Renal cortical epithelial cell (primary cell): ENCODE measurements around the gene ZNF141. TPM values are rescaled to one million over a fixed set of nuclear protein-coding genes. Genes with fewer than 3 reads are reported as not detected.
"Not testable (repeated sequence)": the region's sequence is repeated elsewhere in the genome, so short reads cannot be mapped to it uniquely, and the experiment has no call there.

ENCODE experiments used
- DNase-seq: peaks from one replicate; pipeline ENCODE4 v3.0.0-alpha.2; 2011; ENCODE audit warnings: low read depth
- total RNA-seq: library from RNA; depleted of rRNA; stranded (reverse); fragments of >200 nt; gene quantifications from 2 replicates; pipeline ENCODE4 v1.2.3, GENCODE V29; 2014

The ZNF141 gene
- 6.9 and 13.8 TPM in 2 replicates for total RNA-seq

DNA sequence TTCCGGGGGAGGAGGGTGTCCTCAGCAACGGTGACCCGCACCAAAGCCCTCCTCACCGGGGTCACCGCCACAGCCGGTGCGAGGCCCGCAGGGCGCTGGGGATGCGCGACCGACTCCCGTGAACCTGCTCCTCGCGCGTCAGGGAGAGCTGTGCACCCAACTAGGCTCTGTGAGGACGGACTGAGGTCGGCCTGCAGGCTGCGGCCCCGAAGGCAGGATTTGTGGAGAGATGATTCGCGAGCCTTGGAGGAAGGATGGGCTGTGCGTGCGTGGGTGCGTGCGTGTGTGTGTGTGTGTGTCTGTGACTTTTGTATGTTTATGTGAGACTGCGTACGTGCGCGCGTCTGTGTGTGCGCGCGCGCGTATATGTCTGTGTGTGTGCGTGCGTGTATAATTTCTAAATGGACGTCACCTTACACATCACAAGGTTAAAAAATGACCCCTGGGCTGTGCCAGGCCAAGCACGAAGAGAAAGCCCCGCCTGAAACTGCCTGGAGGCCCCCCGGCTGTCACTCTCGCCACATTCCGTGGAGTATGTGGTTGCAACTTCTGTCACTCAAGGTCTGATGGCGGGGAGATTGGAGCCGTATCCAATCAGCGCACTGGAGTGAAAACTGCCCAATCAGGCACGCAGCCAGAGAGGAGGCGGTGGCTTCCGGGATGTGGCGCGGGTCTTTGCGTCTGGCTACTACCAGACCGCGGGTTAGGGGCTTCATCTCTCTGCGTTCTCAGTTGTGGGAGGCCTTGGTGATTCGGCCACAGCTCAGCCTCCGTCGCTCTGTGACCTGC is at the start of gene ZNF141:
Gene ZNF141, plus strand, starts transcription at position 672 of the 789 bp plus-strand sequence. CDS start 170 bp downstream, outside the sequence.
- DNase-seq: peak; percentile 93

DNA sequence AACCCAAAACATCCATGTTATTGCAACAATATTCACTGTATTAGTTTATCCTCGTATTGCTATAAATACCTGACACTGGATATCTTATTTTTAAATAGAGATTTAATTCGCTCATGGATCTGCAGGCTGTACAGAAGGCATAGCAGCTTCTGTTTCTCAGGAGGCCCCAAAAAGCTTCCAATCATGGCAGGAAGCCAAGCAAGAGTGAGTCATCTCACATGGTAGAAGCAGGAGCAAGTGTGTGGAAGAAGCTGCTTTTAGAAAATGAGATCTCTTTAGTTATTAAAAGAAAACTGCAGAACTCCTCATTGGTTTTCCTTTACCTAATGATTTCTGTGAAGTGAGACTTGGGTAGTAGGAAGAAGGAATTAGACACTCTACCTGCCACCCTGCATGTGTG is 48.7 kb upstream of the ZNF141 start:
- no peak for DNase-seq

DNA sequence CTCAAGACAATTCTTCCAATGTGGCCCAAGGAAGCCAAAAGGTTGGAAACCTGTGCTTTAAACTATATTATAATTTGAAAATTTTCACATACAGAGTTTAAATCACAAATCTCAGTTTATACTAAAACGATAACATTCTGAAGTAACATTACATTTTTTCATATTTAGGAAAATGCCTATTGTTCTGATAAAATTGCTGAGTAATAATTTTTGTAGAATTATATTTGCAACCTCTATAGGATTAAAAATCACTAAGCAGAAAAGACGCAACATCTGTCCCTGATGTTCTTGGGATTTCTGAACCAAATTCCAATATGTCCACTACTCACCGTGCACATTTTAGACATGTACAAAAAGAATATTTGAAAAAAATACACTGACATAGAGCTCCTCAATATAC is 42.9 kb upstream of the ZNF141 start:
- DNase-seq: no peak

DNA sequence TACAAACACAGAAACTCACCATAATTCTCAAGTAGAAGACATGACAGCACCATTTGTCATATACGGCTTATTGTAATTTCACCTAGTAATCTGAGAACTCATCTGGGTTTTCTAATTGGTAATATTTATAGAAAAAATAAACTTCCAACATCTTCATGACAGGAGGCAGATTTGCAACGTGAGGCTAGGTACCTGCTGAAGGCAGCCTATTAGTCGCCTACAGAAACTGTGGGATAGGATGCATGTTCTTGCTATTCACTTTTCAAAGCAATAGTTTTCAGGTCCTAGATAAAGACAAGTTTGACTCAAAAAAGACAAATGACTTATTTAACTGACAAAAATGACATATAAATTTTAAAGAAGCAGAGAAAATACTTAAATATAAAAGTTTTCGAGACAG is 35.2 kb upstream of the ZNF141 start:
- no peak for DNase-seq

DNA sequence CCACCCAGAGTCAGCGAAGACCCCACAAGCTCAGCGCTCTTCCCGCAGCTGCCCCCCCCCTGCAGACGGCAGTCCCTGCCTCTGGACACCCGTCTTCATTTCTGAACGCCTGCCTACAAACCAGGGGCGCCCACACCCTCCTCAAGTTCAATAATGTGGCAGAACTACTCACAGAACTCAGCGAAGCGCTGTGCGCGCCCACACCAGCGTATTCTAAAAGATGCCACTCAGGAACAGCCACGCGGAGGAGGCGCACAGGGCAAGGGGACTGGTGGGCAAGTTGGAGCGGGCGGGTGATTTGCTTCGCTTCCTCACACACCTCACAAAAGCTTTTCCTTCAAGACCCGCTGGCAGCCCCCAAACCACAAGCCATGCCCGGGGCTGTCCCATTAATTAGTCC is 33.1 kb upstream of the ZNF141 start:
- not testable (repeated sequence) for DNase-seq

DNA sequence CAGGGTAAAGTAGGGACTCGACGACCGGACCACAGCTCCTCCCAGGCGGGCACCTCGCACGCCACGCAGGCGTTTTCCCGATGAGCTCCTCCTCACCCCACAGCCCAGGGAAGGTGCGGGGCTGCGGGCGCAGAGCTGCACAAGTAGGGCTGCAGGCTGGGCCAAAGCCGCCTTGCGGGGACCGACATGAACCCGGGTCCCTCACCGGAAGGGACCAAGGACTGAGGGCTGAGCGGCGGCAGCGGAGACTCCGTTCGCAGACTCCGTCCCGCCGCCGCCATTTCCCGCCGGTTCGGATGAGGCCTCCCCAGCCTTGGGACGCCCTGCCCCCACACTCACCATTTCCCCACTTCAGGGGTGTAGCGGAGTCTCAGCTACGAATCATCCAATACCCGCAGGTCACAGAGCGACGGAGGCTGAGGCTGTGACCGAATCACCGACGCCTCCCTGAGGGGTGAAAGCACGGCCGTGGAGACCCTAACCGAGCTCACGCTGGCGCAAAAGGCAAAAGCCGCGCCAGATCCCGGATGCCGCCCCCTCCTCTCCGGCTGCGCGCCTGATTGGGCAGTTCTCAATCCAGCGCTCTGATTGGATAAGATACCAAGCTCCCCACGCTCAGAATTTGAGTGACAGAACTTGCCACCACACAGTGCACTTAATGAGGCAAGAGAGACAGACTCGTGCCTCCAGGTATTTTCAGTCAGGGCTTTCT is 32.5 kb upstream of the ZNF141 start, which contains the start of gene ZNF732:
Gene ZNF732, minus strand, starts transcription at position 506 of the 712 bp plus-strand sequence. Its CDS starts 164 bp downstream, at position 342.
- peak; percentile 69 for DNase-seq

DNA sequence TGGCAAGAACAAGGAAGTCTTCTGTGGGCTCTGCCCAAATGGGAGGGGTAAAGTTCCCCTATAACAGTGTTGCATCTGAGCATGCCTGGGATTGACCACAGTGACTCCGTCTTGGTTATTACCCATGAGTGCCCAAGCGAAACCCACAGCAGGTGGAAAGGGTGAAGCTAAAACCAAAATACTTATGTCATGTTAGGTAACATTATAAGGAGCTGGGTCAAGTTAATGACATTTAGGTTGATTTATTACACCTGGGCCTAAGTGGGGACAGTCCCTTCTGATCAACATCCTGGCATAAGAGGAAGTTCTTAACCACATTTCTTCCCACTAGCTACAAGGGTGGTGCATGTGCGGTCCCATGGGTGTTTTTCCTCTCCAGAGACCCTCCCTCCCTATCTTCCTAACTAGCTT is 31.1 kb upstream of the ZNF141 start:
- DNase-seq: peak; percentile 29

DNA sequence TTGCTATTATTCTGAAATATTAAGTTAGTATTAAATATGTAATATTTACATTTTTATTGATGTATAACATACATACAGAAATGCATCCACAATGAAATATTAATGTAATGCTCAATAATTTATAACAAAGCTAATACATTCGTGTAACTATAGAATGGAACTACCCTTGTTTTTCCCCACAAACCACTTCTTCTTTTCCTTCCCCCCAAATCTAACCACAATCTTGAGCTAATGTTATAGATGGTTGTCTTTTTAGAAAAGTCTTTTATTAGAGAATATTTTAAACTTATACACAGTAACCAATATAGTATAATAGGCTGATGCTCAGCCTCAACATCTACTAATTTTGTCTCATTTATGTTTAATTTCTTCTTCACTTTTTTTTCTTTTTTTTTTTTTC is 27.8 kb upstream of the ZNF141 start:
- no peak for DNase-seq

DNA sequence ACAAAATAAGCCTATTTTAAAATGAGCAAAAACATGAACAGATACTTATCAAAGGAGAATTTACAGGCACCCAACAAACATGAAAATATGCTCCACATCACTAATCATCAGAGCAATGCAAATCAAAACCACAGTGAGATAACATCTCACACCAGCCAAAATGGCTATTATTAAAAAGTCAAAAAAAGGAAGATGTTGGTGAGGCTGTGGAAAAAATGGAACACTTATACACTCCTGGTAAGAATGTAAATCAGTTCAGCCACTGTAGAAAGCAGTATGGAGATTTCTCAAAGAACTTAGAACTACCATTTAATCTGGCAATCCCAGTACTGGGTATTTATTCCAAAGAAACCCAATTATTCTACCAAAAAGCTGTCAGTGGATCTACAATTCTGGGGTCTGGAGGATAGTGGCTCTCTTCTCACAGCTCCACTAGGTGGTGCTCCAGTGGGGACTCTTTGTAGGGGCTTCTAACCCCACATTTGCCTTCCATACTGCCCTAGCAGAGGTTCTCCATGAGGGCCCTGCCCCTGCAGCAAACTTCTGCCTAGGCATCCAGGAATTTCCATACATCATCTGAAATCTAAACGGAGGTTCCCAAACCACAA is 23.2 kb upstream of the ZNF141 start:
- no peak for DNase-seq

DNA sequence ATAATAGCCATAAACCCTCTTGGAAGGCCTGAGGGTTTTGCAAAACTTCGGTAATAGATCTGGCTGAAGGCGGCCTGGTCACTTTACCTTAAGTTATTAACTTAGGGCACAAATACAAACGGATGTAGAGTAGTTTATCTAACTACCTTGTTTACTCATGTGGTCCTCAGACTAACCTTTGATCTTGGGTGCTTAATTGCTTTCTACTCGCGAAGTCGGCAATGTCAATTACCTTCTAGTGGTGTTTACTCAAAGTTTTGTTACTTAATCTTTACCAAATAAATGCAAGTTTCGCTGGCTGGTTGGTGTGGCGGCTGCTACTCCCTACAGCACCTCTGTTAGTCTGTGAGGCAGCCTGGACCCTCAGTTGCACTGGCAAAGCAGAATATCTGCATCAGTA is 8.9 kb upstream of the ZNF141 start:
- no peak for DNase-seq

DNA sequence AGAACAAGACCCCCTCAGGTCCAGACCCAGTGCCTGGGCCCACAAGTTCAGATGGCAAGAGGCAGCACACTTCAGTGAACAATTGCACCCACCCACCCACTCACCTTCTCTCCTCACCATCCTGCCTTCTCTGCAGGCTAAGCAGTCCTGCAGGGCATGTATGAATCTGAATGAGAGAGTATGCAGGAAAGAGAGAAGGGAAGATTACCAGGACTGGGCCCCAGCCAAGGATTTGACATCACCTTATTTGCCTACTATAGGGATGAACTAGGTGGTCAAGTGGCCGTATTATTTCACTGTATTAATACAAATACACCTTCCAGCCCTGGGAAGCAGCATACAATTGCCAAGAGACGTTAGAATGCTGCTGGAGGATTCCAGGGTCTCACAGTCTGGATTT is 2.1 kb upstream of the ZNF141 start:
- DNase-seq: no peak

DNA sequence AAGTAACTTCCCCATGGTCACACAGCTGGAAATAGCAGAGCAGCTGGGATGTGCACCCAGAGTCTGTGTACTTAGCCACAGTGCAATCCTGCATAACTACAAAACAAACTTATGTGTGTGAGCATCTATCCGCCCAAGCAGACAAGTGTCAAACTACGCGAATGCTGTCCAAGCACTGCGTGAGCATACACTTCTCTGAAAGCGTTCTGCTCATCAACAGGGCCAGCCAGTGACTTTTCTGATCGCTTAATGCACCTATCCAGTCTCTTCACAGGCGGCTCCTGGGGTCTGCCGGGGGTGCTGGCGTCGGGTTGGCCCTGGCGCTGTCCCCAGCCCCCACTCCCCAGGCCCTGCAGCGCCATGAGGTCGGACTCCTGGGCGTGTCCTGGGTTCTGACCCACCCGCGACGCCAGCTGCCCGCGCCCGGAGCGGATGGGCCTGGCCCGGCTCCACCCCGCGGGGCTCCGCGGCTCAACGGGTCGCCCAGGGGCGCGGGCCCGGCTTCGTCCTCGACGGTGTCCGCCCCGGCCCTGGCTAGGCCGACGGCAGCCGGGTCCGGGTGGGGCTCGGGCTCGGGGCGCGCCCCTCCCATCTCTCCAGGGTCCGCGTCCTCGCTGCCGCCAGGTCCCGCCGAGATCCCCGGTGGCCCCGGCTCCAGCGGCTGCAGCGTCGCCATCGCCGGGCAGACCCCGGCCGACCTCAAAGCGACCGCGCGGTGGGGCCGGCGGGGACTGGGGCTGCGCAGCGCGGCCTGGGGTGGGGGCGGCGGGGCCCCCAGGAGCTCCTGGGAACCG is 1.3 kb upstream of the ZNF141 start:
- no peak for DNase-seq

DNA sequence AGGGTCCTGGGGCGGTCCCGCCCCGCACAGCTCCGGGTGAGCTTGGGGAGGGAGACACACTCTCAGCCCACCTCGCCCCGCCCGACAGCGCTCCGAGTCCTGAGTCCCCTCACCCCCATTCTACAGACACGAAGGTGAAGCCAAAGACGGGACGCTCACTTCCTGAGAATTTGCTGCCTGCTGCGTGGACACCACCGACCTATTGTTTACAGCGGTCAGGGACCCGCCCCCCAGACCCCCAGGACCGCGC is 796 bp upstream of the ZNF141 start:
- DNase-seq: no peak

DNA sequence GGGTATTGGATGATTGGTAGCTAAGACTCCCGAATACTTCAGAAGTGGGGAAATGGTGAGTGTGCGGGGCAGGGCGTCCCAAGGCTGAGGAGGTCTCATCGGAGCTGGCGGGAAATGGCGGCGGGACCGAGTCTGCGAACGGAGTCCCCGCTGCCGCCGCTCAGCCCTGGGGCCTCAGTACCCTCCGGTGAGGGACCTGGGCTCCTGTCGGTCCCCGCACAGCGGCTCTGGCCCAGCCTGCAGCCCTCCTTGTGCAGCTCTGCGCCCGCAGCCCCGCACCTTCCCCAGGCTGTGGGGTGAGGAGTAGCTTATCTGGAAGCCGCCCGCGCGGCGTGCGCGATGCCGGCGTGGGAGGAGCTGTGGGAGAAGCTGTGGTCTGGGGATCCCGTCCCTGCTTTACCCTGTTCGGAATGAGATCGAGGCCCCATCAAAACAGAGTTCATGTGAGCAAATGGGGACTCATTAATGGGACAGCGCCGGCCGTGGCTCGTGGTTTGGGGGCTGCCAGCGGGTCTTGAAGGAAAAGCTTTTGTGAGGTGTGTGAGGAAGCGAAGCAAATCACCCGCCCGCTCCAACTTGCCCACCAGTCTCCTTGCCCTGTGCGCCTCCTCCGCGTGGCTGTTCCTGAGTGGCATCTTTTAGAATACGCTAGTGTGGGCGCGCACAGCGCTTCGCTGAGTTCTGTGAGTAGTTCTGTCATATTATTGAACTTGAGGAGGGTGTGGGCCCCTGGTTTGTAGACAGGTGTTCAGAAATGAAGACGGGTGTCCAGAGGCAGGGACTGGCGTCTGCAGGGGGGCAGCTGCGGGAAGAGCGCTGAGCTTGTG is 531 bp downstream of the ZNF141 start:
- no peak for DNase-seq

DNA sequence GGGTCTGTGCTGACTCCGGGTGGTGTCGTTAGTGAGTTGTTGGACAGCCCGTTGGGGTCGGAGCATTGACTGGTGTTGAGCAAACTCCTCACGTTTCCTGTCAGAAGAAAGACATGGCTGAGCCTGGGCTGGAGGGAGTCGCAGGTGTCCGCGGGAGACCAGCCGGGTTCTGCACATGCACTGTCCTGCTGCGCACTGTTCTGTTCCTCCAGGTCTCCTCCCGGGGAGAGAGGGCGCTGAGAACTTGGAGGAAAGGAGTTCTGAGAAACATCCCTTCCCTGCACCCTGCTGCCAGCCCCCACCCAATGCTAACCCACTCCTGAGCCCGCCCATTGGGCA is 1.1 kb downstream of the ZNF141 start:
- DNase-seq: no peak

DNA sequence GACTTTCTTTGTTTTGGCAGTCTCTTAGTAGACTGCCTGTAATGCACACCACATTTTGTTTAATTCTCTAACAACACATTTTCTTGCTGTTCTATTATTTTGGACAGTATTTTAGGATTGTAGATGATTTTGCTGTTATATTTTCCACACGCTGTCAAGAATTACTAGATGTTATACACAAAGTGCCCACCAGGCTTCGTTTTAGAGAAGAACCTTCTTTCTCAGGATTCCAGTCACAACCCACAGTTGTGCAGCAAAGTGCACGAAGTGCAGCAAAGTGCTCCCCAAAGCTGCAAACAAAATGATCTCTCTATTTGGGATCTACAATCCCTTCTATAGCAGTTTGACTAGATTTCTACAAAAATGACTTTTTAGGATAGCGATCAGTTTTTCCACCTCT is 2.4 kb downstream of the ZNF141 start:
- DNase-seq: no peak

DNA sequence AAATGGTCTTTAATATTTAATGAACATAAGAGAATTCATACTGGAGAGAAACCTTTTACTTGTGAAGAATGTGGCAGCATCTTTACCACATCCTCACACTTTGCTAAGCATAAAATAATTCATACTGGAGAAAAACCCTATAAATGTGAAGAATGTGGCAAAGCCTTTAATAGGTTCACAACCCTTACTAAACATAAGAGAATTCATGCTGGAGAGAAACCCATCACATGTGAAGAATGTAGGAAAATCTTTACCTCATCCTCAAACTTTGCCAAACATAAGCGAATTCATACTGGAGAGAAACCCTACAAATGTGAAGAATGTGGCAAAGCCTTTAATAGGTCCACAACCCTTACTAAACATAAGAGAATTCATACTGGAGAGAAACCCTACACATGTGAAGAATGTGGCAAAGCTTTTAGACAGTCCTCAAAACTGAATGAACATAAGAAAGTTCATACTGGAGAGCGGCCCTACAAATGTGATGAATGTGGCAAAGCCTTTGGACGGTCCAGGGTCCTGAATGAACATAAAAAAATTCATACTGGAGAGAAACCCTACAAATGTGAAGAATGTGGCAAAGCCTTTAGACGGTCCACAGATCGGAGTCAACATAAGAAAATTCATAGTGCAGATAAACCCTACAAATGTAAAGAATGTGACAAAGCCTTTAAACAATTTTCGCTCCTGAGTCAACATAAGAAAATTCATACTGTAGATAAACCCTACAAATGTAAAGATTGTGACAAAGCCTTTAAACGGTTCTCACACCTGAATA is 35.6 kb downstream of the ZNF141 start:
- no peak for DNase-seq

DNA sequence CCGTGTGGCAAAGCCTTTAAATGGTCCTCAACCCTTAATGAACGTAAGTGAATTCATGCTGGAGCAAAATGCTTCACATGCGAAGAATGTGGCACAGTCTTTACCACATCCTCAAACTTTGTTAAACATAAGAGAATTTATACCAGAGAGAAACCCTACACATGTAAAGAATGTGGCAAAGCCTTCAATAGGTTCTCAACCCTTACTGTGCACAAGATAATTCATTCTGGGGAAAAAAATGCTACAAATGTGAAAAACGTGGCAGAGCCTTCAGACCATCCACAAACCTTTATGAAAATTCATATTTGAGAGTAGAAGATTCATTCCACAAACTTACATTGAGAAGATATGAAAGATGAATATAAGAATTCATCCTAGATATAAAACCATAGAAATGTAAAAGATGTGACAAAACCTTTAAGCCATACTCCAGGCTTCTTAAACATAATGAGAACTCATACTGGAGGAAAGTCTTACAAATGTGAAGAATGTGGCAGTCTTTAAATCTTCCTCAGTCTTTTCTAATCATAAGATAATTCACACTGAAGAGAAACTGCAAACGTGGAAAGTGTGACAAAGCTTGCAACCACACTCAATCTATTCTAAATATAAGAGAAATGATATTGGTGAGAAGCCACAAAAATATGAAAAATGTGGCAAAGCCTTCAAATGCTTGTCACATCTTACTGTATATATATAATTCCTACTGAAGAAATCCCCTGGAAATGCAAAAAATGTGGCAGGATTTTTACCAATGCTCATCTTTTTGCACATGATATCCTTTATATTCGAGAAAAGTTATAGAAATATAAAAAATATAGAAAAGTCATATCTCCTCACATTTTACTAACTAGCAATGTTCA is 36.9 kb downstream of the ZNF141 start:
- DNase-seq: no peak

DNA sequence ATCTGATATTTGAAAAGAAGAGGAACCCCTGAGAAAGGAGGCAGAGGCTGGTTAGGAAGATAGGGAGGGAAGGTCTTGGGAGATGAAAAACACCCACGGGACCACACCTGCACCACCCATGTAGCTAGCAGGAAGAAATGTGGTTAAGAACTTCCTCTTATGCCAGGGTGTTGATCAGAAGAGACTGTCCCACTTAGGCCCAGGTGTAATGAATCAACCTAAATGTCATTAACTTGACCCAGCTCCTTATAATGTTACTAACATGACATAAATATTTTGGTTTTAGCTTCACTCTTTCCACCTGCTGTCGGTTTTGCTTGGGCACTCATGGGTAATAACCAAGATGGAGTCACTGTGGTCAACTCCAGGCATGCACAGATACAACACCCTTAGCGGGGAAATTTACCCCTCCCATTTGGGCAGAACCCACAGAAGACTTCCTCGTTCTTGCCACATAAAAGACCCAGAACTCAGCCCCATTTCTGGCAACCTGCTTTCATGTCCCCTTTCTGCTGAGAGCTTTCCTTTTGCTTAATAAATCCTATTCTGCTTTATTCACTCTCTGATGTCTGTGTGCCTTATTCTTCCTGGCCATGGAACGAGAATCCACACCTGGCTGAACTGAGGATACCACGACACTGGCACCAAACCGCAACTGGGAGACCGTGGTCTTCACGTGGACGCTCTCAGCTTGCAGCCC is 46.8 kb downstream of the ZNF141 start:
- DNase-seq: no peak
